NCI-H510A (cell line): ENCODE results near the gene ABHD12.
A peak's percentile ranks its signal among the peaks of the same experiment; 100 is the strongest.

Source experiments
- DNase-seq: peaks from one replicate; lab custom pipeline; 2025; lab: John Stamatoyannopoulos, UW

ABHD12 gene

GRCh38 chr20:25306991-25307903, 83.4 kb downstream of the ABHD12 start:
- DNase-seq, result no peak

- DNase-seq, result no peak
Observed at GRCh38 chr20:25304025-25304549, 86.5 kb downstream of the ABHD12 start.

DNA sequence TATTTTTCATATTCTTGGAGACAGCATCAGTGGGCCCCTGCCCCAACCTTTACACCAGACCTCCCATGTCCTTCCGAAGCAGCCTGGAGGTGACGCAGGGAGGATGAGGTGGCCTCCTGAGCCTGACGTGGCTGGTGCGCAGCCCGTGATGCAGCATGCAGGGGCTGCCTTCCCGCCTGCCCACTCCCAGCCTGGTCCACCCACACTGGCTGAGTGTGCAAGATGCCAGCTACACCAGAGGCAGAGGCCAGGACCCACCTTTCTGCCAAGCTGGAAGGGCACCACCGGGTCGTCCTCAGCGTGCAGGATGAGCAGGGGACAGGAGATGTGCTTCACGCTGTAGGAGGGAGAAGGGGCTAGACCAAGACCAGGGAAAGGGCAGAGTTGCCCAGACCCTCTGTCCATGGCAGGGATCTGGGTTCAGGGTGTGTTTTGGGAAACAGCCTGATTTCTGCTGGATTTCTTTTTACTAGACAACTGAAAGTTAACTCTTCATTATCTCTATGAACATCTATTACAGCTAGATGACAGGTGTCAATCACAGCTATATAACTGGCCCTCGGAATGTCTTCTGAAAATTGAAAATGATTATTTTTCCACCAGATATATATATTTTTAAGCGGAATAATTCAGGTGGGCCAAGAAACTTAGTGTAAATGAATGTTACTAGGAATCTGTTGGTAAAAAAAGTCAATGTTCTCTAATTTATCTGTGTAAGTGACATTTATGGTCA, 87.2 kb downstream of the ABHD12 start:
- DNase-seq, result no peak

GRCh38 chr20:25302596-25302995, 88.0 kb downstream of the ABHD12 start:
- DNase-seq, result no peak

DNA sequence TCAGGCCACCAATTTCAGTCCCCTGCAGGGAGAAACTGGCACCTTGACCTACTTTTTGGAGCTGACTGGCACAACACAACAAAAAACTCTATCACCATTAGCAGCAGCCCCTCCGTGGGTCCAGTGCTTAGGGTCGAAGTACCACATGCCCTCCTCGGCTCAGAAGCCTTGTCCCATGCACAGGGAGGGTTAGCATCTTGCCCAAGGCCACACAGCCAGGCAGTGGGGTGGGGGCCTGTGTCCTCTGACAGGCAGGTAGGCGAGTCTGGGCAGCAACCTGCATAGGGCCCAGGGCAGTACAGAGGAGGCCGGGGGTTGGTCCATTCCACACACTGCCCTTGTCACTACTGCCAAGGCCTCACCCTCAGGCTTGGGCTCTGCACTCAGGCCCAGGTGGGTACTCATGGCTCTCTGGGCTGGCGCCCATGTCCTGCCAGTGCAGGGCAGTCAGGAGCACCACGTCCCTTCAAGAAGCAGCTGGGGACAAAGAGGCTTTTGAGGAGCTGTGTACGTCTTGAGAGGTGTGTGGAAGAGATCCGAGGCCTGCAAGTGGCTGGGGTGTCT, 89.2 kb downstream of the ABHD12 start:
- no peak for DNase-seq

DNA sequence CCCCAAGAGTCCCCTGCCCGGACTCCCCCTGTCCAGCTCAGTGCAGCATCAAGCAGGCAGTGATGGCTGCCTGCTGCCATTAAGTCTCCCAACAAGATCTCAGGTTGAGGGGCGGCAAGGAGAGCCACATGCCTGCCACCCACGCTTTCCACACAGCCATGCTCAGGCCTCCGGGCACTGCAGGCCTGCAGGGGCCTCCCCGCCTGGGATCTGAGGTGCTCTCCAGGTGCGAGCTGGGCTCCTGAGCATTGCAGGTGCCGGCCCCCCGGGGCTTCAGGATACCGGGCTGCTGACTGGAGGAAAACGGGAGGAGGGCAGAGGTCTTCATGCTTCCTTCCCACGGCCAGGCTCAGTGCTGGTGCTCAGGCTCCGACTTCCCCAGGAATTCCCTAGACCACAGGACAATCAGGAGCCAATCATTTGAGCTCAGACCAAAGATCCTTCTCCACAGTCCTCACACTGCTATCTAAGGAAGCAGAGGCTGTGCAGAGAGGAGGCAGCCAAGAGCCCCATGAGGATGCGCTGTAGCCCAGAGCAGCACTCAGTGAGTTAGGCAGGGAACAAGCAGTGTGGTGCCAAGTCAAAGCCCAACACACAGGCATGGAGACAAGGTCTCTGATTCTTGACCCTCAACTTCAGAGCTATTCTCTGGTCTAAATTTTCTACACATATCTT, 90.0 kb downstream of the ABHD12 start:
- no peak for DNase-seq

- DNase-seq, result no peak
Observed at GRCh38 chr20:25299806-25300205, 90.8 kb downstream of the ABHD12 start.

GRCh38 chr20:25297141-25297905, 93.3 kb downstream of the ABHD12 start:
- DNase-seq, result no peak

DNA sequence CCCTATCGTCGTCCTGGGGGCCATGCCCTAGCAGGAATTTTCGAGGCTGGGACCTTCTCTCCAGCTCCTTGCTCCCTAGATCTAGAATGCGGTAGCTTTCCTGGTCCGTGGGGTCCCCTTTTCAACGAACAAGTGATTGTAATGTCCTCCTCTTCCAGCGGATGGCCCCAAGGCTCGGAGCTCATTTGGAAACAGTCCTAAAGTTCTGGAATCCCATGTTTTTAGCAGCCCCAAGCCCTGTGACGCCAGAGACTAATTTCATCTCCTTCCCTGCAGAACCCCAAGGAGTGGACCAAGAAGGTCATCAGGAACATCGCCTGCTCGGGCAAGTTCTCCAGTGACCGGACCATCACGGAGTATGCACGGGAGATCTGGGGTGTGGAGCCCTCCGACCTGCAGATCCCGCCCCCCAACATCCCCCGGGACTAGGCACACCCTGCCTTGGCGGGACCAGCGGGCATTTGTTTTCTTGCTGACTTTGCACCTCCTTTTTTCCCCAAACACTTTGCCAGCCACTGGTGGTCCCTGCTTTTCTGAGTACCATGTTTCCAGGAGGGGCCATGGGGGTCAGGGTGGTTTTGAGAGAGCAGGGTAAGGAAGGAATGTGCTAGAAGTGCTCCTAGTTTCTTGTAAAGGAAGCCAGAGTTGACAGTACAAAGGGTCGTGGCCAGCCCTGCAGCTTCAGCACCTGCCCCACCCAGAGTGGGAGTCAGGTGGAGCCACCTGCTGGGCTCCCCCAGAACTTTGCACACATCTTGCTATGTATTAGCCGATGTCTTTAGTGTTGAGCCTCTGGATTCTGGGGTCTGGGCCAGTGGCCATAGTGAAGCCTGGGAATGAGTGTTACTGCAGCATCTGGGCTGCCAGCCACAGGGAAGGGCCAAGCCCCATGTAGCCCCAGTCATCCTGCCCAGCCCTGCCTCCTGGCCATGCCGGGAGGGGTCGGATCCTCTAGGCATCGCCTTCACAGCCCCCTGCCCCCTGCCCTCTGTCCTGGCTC, 94.2 kb downstream of the ABHD12 start:
- DNase-seq, result no peak

DNA sequence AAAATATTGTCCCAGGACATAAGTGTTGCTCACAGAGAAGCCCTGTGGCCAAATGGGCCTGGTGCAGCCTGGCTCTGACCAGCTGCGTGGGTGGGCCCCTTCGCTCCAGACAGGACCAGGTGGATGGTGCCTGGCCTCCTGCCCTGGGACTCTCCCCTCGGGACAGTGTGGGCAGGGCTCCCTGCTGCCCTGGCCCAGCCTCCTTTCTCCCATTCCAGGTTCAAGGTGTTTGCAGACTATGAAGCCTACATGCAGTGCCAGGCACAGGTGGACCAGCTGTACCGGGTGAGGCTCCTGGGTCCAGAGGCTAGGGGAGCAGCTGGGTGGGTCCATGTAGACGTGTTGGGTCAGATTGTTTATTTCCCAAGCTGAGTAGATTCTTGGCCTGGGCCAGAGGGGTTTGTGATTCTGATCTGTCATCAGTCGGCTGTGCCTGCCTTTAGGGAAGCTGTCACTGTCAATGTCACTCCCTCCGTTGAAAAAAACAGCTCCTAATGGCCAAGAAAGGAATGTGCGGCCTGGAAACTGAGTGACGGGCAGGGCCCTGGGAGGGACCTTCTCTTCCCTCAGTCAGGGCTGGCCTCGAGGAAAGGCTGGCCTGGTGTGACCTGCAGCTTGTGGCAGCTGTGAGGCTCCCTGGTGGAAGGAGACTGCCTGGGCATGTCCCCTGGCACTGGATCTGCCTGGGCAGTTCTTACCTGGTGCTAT, 95.1 kb downstream of the ABHD12 start:
- DNase-seq, result no peak

DNA sequence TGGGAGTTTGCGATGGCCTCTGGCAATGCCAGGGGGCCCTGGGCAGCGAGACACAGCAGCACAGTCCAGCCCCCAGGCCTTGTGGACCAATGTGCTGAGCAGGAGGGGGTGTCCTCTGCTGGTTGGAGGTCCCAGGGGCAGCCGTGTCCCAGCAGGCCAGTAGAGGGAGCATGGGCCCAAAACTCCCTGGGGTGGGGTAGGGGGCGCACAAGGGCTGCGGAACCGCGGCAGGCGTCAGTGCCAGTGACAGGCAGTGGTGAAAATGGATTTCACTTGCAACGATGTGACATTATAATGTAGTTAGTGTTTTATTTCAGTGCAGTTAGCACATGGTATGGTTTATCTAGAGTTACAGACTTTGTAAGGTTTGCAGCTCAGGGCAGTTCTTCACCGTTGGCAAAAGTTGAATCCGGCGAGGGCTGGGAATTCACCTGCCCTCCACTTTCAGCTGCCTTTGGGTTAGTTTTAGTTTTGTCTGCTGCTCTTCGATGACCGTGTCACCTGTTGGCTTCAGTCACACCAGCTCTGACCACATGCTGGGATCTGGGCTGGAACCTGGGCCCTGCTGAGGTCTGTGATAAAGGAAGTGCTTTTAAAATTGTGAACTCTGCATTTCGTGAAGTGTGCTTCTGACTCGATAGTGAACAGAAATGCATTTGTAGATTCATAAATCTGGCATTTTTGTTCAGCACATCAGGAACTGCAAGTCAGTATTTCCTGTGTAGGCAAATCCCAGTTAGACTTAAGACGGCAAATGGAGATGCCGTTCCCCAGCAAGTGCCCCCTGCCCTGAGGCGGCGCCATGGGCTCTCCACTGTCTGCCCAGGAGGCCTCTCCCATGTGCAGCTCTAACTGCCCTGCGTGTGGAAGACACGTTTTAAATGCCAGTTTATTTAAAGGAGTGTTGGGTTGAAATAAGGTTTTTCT, 95.9 kb downstream of the ABHD12 start:
- peak; percentile 70 for DNase-seq

DNA sequence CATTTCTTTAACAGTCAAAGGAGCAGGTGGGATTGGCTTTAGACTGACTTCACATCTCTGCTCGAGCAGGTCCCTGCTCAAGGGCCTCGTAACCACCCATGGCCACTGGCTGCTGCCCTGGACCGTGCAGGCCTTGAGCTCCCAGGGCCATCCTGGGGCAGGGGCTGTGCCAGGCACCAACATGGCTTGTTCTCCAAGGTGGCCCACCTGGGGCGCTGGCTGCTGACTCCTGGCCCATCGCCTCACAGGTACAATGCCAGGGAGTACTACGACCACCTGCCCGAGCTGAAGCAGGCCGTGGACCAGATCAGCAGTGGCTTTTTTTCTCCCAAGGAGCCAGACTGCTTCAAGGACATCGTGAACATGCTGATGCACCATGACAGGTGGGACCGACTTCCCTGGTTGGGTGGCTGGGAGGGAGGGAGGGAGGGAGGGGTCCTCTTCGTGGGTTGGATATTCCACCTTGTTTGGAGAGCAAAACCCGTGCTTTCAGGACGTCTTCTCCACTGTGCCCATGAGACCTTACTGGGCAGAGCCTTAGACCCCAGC, 96.7 kb downstream of the ABHD12 start:
- no peak for DNase-seq

DNA sequence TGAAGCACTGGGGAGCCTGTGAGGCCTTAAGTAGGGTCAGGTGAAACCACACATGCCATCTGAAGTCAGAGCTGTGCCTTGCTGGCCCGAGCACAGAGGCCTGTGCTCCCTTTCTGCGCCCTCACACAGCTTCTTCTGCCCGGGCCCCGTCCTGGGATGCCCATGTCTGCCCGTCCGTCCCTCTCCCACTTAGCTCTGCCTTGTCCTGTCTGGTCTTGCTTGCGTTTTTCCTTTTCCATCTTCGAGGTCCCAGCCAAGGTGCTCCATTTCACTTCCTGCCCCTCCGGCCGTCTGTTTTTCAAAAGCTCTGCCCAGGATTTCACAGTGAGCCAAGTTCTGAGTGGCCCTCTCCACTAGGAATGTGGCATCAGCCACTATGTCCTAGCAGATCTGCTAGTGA, 97.1 kb downstream of the ABHD12 start:
- DNase-seq, result no peak

DNA sequence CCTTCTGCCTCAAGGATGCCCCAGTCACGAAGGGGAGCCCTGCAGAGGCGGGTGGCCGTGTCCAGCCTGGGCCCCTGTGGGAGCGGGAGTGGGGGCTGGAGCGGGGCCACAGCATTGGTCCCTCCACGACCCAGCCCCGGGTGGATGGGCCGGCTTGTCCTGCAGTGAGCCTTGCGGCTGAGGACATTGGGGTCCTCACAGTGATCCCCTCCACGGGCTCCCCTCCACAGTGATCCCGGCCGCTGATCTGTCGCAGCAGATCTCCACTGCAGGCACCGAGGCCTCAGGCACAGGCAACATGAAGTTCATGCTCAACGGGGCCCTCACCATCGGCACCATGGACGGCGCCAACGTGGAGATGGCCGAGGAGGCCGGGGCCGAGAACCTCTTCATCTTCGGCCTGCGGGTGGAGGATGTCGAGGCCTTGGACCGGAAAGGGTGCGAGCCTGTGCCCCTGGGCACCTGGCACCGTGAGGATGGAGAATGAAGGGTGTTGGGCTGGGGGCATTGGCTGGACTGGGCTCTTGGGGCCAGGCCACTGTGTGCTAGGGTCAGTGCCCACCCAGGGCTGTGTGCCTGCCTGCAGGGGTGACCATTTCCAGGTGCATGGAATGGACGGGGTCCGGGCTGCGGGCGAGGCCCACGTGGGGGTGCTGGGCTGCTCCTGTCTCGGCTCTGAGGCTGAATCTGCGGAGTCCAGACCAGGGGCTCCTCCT, 98.3 kb downstream of the ABHD12 start:
- DNase-seq, result no peak

- no peak for DNase-seq
Observed at GRCh38 chr20:25291432-25292133, 99.1 kb downstream of the ABHD12 start.

DNA sequence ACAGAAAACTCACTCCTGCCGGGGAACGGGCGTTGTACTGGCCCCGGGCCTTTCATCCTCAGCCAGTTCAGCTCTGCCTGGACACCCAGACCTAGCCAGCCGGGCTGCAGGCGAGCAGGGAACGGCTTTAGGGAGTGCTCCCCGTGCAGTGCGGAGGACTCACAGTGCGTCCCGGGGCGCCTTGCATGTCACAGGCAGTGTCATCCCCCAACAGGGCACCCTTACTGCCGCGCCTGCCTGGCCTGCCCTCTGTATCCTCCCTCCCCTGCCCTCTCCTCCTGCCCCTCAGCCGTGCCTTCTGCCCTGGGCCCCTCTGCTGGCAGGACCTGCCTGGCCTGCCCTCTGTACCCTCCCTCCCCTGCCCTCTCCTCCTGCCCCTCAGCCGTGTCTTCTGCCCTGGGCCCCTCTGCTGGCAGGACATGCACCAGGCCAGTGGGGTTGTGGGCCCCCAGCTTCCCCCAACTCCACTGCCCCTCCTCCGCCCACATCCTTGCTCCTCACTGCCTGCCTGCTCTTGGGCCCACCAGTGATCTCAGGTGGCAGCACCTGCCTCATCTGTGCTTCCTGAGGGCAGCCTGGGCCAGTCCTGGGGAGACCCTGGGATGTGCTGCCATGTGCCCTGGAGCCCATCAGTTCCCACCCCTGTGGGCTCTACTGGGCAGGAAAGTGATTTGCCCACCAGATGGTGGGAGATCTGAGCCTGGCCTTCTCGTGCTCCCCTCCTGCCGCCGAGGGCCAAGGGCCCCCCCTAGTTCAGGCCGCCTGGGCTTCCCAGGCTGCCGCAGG, 99.8 kb downstream of the ABHD12 start:
- no peak for DNase-seq
